Natural killer cell treated with Interleukin-12 subunit alpha and Interleukin-12 subunit beta and Interleukin-15 and Interleukin-18, amount 100 ng/mL, for 72 hours (primary cell): ENCODE data around the gene ADARB2. TPM values are rescaled to one million over a fixed set of nuclear protein-coding genes. Genes with fewer than 3 reads are reported as not detected.

Experiments used
- ATAC-seq, 2 donors: fragments of 150-1000 bp; cut with Tn5 transposase in 1 of 2; sonication (Bioruptor Pico), chemical (Tn5 transposase) in 1 of 2; 2 replicates each; pipeline ENCODE4 v1.10.0; 2021
- DNase-seq: peaks from one replicate; pipeline ENCODE4 v3.0.0; 2022; ENCODE audit warnings: low spot score
- H3K27ac Mint-ChIP-seq, 2 donors: 1 replicate in 1 of 2; 2 replicates in 1 of 2; pipeline ENCODE4 v1.8.0; 2022; ENCODE audit warnings: mixed read lengths in 2 of 2, mild to moderate bottlenecking in 1 of 2, moderate library complexity in 1 of 2
- H3K27me3 Mint-ChIP-seq, 2 donors: 1 replicate in 1 of 2; 2 replicates in 1 of 2; pipeline ENCODE4 v1.8.0; 2022; ENCODE audit warnings: mixed read lengths in 2 of 2
- H3K36me3 Mint-ChIP-seq: one replicate; pipeline ENCODE4 v1.8.0; 2022; ENCODE audit warnings: mixed read lengths
- H3K4me1 Mint-ChIP-seq, 2 donors: 1 replicate in 1 of 2; 2 replicates in 1 of 2; pipeline ENCODE4 v1.8.0; 2022; ENCODE audit warnings: low read depth in 2 of 2, mixed read lengths in 2 of 2, mild to moderate bottlenecking in 1 of 2
- H3K4me3 Mint-ChIP-seq: one replicate; pipeline ENCODE4 v1.8.0; 2022; ENCODE audit warnings: mixed read lengths
- H3K9me3 Mint-ChIP-seq: 2 replicates; pipeline ENCODE4 v1.8.0; 2022; ENCODE audit warnings: mixed read lengths
- total RNA-seq, 2 donors: library from RNA; stranded (reverse); gene quantifications; one replicate each; pipeline ENCODE4 v1.2.3, GENCODE V29; 2022

ADARB2 gene
- total RNA-seq, 2 donors from 2014 or later = not detected

GRCh38 chr10:1612908-1613307 is 124.4 kb downstream of the ADARB2 start:
- Mint-ChIP-seq H3K27ac (no peak overlapping the region), H3K4me1 (peaks cover 0 to 8% of the 10 kb centered on the region in 2 donors), H3K27me3 (peaks cover 36 to 38% of the 10 kb centered on the region in 2 donors), H3K9me3 (no peaks in the 10 kb centered on the region), H3K4me3 (no peak overlapping the region), H3K36me3 (no peaks in the 10 kb centered on the region)
- ATAC-seq (no peak), DNase-seq (no peak)

DNA sequence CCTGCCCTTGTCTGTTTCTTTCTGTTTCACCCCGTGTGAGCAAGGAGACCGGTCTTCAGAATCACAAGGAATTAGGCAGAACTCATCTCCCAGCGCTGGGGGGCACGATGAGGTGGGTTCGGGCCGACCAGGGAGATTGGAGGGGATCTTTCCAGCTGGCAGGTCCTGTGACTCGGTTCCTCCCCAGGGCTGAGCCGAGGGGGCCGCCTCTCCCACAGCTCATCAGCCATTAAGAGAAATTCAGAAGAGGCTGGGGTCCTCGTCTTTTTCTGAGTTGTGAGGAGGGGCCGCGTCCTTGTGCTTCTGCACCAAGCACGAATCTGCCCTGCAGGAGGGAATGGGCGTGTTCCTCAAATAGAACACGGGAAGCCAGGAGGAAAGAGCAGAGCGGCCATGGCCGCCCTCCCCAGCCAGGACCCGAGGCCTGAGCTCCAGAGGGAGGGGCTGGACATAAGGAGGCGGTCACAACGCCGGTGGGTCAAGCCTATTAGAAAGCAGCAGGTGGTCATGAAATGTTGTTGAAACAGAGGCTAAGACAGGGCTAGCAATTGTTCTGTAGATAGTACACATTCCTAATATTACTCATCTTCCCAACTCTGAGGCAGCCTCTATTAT is 125.3 kb downstream of the ADARB2 start:
- Mint-ChIP-seq H3K36me3 (no peaks in the 10 kb centered on the region), H3K4me1 (peaks cover 0 to 8% of the 10 kb centered on the region in 2 donors), H3K4me3 (no peak overlapping the region), H3K9me3 (no peaks in the 10 kb centered on the region), H3K27ac (no peak overlapping the region), H3K27me3 (peaks cover 36 to 38% of the 10 kb centered on the region in 2 donors)
- no peak for DNase-seq
- no peak for ATAC-seq

- Mint-ChIP-seq H3K36me3 (no peaks in the 10 kb centered on the region), H3K27ac (no peak overlapping the region), H3K4me3 (no peak overlapping the region), H3K27me3 (peaks cover 36% of the 10 kb centered on the region in 2 donors), H3K9me3 (no peaks in the 10 kb centered on the region), H3K4me1 (peaks cover 0 to 8% of the 10 kb centered on the region in 2 donors)
- ATAC-seq (no peak), DNase-seq (no peak)
Observed at GRCh38 chr10:1610986-1611770, 126.1 kb downstream of the ADARB2 start.

- Mint-ChIP-seq H3K27ac (no peak overlapping the region), H3K4me3 (no peak overlapping the region), H3K4me1 (peaks cover 0 to 8% of the 10 kb centered on the region in 2 donors), H3K36me3 (no peaks in the 10 kb centered on the region), H3K27me3 (peaks cover 36% of the 10 kb centered on the region in 2 donors), H3K9me3 (no peaks in the 10 kb centered on the region)
- ATAC-seq = no peak
- no peak for DNase-seq
Observed at GRCh38 chr10:1609648-1609970, 127.7 kb downstream of the ADARB2 start.

- Mint-ChIP-seq H3K27ac (no peak overlapping the region), H3K4me3 (no peak overlapping the region), H3K36me3 (no peaks in the 10 kb centered on the region), H3K27me3 (peaks cover 36% of the 10 kb centered on the region in 2 donors), H3K4me1 (peaks cover 0 to 8% of the 10 kb centered on the region in 2 donors), H3K9me3 (no peaks in the 10 kb centered on the region)
- ATAC-seq (no peak), DNase-seq (no peak)
Observed at GRCh38 chr10:1608851-1609647, 128.3 kb downstream of the ADARB2 start.

DNA sequence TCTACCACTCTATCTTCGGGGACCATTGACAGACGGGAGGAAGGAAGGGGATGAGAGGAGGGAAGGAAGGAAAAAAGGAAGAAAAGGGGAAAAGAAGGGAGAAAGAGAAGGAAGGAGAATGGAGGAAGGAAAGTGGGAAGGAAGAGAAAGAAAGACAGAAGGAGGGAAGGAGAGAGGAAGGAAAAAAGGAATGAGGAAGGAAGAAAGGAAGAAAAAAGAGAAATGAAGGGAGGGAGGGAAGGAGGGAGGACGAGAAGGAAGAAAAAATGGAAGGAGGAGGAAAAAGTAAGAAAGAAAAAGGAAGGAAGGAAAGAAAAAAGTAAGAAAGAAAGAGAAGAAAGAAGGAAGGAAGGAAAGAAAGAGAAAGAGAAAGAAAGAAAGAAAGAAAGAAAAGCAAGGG is 128.9 kb downstream of the ADARB2 start:
- Mint-ChIP-seq H3K9me3 (no peaks in the 10 kb centered on the region), H3K4me3 (no peak overlapping the region), H3K4me1 (peaks cover 0 to 8% of the 10 kb centered on the region in 2 donors), H3K27ac (no peak overlapping the region), H3K27me3 (peaks cover 36% of the 10 kb centered on the region in 2 donors), H3K36me3 (no peaks in the 10 kb centered on the region)
- DNase-seq = no peak
- ATAC-seq = no peak

DNA sequence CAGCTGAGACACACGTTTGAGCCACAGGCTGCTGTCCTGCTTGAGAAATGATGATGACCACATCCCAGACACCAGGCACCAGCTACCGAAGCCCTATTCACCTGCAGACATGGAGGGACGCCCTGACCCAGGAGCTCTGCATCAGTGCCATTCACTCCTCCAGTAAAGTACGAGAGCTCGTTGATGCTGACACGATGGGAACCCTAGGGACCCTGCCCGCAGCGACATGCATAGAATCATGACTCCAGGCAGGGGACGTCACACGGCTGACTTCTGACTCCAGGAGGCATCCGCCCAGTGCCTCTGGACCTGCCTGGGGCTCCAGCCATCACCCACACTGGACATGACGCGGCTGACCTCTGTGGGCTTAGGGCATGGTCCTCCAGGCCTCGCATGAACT is 129.9 kb downstream of the ADARB2 start:
- Mint-ChIP-seq H3K4me1 (peaks cover 0 to 8% of the 10 kb centered on the region in 2 donors), H3K27me3 (peaks cover 33 to 36% of the 10 kb centered on the region in 2 donors), H3K36me3 (no peaks in the 10 kb centered on the region), H3K27ac (no peak overlapping the region), H3K4me3 (no peak overlapping the region), H3K9me3 (no peaks in the 10 kb centered on the region)
- no peak for ATAC-seq
- DNase-seq = no peak

DNA sequence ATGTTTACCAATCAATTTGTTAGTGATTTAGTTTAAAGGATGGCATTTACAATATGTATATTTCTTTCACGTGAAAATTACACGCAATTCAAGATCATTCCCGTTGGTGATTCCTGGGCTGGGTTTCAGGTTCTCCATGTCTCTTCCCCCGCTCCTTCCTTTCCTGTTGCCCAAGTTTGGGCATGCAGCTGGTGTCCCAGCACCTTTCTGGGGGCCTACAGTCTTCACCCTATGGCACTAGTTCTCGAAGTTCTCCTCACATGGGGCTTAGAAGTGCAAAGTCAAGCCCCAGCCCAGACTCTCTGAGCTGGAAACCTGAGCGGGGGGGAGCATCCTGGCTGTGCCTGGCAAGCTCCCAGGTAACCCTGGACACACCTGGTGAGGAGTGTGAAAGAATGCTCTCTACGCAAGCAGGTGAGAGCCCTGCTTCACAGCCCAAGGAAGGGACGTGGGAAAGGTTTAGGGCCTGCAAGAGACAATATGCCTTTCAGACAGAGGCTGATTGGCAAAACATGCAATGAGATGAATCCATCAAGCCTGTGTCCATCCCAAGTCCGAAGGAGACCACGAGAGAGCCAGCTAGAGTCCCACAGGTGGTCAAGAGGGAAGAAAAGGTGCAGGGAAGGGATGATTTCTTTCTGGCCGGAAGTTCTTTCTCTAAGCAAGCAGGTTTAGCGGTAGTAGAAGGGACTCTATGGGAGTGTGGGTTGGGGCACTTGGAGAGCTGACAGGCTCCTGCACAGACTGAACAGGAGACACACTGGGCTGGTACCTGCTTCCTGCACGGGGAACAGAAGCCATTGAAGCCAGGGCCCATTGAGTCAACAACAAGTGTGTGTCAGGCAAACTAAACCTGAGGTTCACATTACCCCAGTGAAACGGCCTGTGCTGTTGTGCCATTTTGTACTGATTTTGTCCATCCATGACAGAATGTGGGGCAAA is 131.1 kb downstream of the ADARB2 start:
- DNase-seq (no peak), ATAC-seq (no peak)
- Mint-ChIP-seq H3K9me3 (no peaks in the 10 kb centered on the region), H3K36me3 (no peaks in the 10 kb centered on the region), H3K4me3 (no peak overlapping the region), H3K27me3 (peaks cover 27 to 32% of the 10 kb centered on the region in 2 donors), H3K4me1 (peaks cover 0 to 8% of the 10 kb centered on the region in 2 donors), H3K27ac (no peak overlapping the region)

DNA sequence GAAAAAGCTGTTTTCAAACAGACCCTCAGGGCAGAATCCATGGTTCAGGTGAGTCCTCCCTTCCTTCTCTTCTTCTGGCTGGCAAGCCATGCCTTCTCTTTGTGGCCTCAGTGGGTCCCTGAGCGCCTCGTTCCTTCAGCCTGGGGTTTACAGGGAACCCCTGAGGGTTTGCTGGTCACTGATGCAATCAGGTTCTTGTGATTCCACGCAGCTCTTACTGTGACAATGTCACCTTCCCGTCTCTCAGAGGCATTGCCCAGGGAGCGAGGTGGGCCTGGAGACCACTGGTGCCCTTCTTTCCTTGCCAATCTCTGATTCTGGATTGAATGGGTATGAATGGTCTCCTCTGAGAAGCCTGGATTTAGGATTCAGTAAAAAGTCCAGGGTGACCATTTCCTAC is 132.2 kb downstream of the ADARB2 start:
- Mint-ChIP-seq H3K4me1 (peaks cover 0 to 8% of the 10 kb centered on the region in 2 donors), H3K27me3 (peaks cover 19 to 21% of the 10 kb centered on the region in 2 donors), H3K4me3 (no peak overlapping the region), H3K9me3 (no peaks in the 10 kb centered on the region), H3K27ac (no peak overlapping the region), H3K36me3 (no peaks in the 10 kb centered on the region)
- DNase-seq = no peak
- ATAC-seq = no peak

- Mint-ChIP-seq H3K4me3 (no peak overlapping the region), H3K9me3 (no peaks in the 10 kb centered on the region), H3K36me3 (no peaks in the 10 kb centered on the region), H3K27ac (no peak overlapping the region), H3K27me3 (peaks cover 13 to 14% of the 10 kb centered on the region in 2 donors), H3K4me1 (peaks cover 0 to 6% of the 10 kb centered on the region in 2 donors)
- ATAC-seq (no peak), DNase-seq (no peak)
Observed at GRCh38 chr10:1604246-1604645, 133.1 kb downstream of the ADARB2 start.

GRCh38 chr10:1603181-1603580 is 134.1 kb downstream of the ADARB2 start:
- H3K4me1 Mint-ChIP-seq = peaks cover 0 to under 1% of the 10 kb centered on the region in 2 donors
- DNase-seq = no peak
- ATAC-seq = peak in 1 of 2 donors; percentile 10
- peaks cover 6 to 7% of the 10 kb centered on the region in 2 donors for H3K27me3 Mint-ChIP-seq
- H3K27ac Mint-ChIP-seq = no peak overlapping the region
- no peaks in the 10 kb centered on the region for H3K9me3 Mint-ChIP-seq
- H3K4me3 Mint-ChIP-seq = no peak overlapping the region
- H3K36me3 Mint-ChIP-seq = no peaks in the 10 kb centered on the region

- ATAC-seq (no peak), DNase-seq (no peak)
- Mint-ChIP-seq H3K4me1 (no peaks in the 10 kb centered on the region), H3K27me3 (no peaks in the 10 kb centered on the region), H3K36me3 (no peaks in the 10 kb centered on the region), H3K4me3 (no peak overlapping the region), H3K9me3 (no peaks in the 10 kb centered on the region), H3K27ac (no peak overlapping the region)
Observed at GRCh38 chr10:1602037-1602484, 135.3 kb downstream of the ADARB2 start.

DNA sequence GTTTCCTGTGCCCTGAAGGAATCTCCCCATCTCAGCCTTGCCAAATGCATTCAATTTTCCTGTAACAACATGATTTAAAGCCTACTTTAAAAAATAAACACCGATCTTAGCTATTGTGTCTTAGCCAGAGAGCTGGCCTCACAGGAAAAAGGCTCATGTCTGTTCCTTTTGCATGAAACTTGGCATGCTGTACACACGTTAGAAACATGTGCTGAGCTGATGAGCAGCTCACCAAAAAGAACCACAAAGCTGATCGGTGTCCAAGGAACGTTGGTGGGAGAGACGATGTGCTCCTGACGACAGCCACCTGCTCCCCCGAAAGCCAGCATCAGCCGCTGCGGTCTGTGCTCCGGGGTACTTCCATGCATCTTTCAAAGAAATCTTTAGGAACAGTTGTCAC is 135.9 kb downstream of the ADARB2 start:
- no peak for ATAC-seq

More for the DNA sequence above, 135.9 kb downstream of the ADARB2 start:
- no peaks in the 10 kb centered on the region for H3K36me3 Mint-ChIP-seq
- DNase-seq = no peak
- H3K27ac Mint-ChIP-seq = no peak overlapping the region
- H3K4me1 Mint-ChIP-seq = no peaks in the 10 kb centered on the region
- no peak overlapping the region for H3K4me3 Mint-ChIP-seq
- H3K9me3 Mint-ChIP-seq = no peaks in the 10 kb centered on the region
- H3K27me3 Mint-ChIP-seq = peaks cover 0 to 2% of the 10 kb centered on the region in 2 donors
